BLaER1 (cell line): ENCODE results near the gene KCNK7.
A peak's percentile ranks its signal among the peaks of the same experiment; 100 is the strongest.

Source experiments
- H3K27ac ChIP-seq: shearing (Covaris generic); formaldehyde crosslinking; 2 replicates; pipeline ENCODE4 v1.8.1; 2022
- H3K27me3 ChIP-seq: shearing (Covaris generic); formaldehyde crosslinking; 2 replicates; pipeline ENCODE4 v1.8.1; 2022
- H3K36me3 ChIP-seq: shearing (Covaris generic); formaldehyde crosslinking; 2 replicates; pipeline ENCODE4 v1.8.1; 2022
- H3K4me1 ChIP-seq: shearing (Covaris generic); formaldehyde crosslinking; 2 replicates; pipeline ENCODE4 v1.8.1; 2022
- H3K4me2 ChIP-seq: shearing (Covaris generic); formaldehyde crosslinking; 2 replicates; pipeline ENCODE4 v1.8.1; 2022
- H3K4me3 ChIP-seq: shearing (Covaris generic); formaldehyde crosslinking; 2 replicates; pipeline ENCODE4 v1.8.1; 2022
- H3K9ac ChIP-seq: shearing (Covaris generic); formaldehyde crosslinking; 2 replicates; pipeline ENCODE4 v1.8.1; 2022
- H3K9me3 ChIP-seq: shearing (Covaris generic); formaldehyde crosslinking; 2 replicates; pipeline ENCODE4 v1.8.1; 2022
- H4K20me1 ChIP-seq: shearing (Covaris generic); formaldehyde crosslinking; 2 replicates; pipeline ENCODE4 v1.8.1; 2022
- Cebpa-rat ChIP-seq: shearing (Covaris generic); IDR thresholded peaks from 2 replicates; pipeline ENCODE4 v1.8.1; 2022

Gene KCNK7

GRCh38 chr11:65637794-65638419 lies 42.3 kb upstream of the KCNK7 start, which contains the start of gene SIPA1:
Gene SIPA1, plus strand, starts transcription at chr11:65638101. Its CDS starts 2,821 bp downstream, at chr11:65640922.
- H3K9me3 ChIP-seq = no peaks in the 10 kb centered on the region
- TF ChIP-seq Cebpa-rat = no peak
- H3K4me2 ChIP-seq = peak within 1 kb of the TSS; percentile 89
- no peaks in the 10 kb centered on the region for H3K27me3 ChIP-seq
- peak within 1 kb of the TSS; percentile 78 for H3K4me3 ChIP-seq
- H3K36me3 ChIP-seq = peaks cover 59% of the 10 kb centered on the region
- peaks cover 76% of the 10 kb centered on the region for H3K4me1 ChIP-seq
- peak within 1 kb of the TSS; percentile 98 for H3K27ac ChIP-seq
- no peaks in the 10 kb centered on the region; the same call in 1 of the 2 replicates for H4K20me1 ChIP-seq
- H3K9ac ChIP-seq = peak within 1 kb of the TSS; percentile 94

DNA sequence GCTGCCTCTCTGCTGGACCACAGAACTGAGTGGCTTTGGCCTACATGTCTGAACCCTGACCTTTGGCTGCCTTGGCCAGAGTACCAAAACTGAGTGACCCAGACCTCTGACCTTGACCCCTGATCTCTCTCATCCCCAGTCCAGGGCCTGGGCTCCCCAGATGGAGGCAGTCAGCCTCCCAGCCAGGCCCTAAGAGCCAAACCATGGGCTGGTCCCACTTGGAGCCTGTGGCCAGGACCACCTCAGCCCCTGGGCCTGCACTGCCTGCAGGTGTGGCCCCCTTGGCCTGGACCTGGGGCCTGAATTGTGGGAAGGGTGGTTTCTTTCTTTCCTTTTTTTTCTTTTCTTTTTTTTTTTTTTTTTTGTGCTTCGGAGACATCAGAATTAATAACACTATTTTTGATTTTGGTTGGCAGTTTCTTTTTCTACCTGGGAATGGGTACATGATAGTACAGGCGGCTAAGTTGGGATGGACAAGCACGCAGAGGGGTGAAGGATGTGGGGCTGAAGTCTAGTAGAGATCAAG lies 41.5 kb upstream of the KCNK7 start:
- TF ChIP-seq Cebpa-rat = no peak
- no peaks in the 10 kb centered on the region for H3K27me3 ChIP-seq
- H4K20me1 ChIP-seq = no peaks in the 10 kb centered on the region
- peak overlapping the region; percentile 98 for H3K27ac ChIP-seq
- peaks cover 76% of the 10 kb centered on the region for H3K4me1 ChIP-seq
- no peaks in the 10 kb centered on the region for H3K9me3 ChIP-seq
- peak overlapping the region; percentile 78; the same call in 1 of the 2 replicates for H3K4me3 ChIP-seq
- peak overlapping the region; percentile 94 for H3K9ac ChIP-seq
- H3K36me3 ChIP-seq = peaks cover 58% of the 10 kb centered on the region
- peak overlapping the region; percentile 89 for H3K4me2 ChIP-seq

- peaks cover 76% of the 10 kb centered on the region for H3K4me1 ChIP-seq
- H3K9ac ChIP-seq = 0 out of 2 replicates have a peak overlapping the region, but pooled peaks have one; percentile 23
- peaks cover 58% of the 10 kb centered on the region for H3K36me3 ChIP-seq
- no peaks in the 10 kb centered on the region for H3K27me3 ChIP-seq
- peak overlapping the region; percentile 98 for H3K27ac ChIP-seq
- no peak overlapping the region for H3K4me3 ChIP-seq
- no peaks in the 10 kb centered on the region for H4K20me1 ChIP-seq
- no peaks in the 10 kb centered on the region for H3K9me3 ChIP-seq
- no peak for TF ChIP-seq Cebpa-rat
- no peak overlapping the region for H3K4me2 ChIP-seq
Observed at GRCh38 chr11:65636108-65637031, 40.8 kb upstream of the KCNK7 start.

GRCh38 chr11:65634905-65635731 lies 39.5 kb upstream of the KCNK7 start:
- H3K9ac ChIP-seq = no peak overlapping the region
- H3K4me1 ChIP-seq = peaks cover 64% of the 10 kb centered on the region
- H3K9me3 ChIP-seq = no peaks in the 10 kb centered on the region
- no peak for TF ChIP-seq Cebpa-rat
- H4K20me1 ChIP-seq = no peaks in the 10 kb centered on the region
- no peak overlapping the region for H3K4me3 ChIP-seq
- no peaks in the 10 kb centered on the region for H3K27me3 ChIP-seq
- peak overlapping the region; percentile 60; the same call in 1 of the 2 replicates for H3K27ac ChIP-seq
- H3K36me3 ChIP-seq = peaks cover 69% of the 10 kb centered on the region
- H3K4me2 ChIP-seq = no peak overlapping the region

- peaks cover 76% of the 10 kb centered on the region for H3K36me3 ChIP-seq
- H3K4me2 ChIP-seq = peak overlapping the region; percentile 60
- no peak for TF ChIP-seq Cebpa-rat
Observed at GRCh38 chr11:65634440-65634839, 38.8 kb upstream of the KCNK7 start.

GRCh38 chr11:65634109-65634436 lies 38.5 kb upstream of the KCNK7 start:
- no peak overlapping the region for H3K4me3 ChIP-seq
- no peak for TF ChIP-seq Cebpa-rat
- H3K4me1 ChIP-seq = peaks cover 53% of the 10 kb centered on the region
- H3K4me2 ChIP-seq = peak overlapping the region; percentile 60
- no peaks in the 10 kb centered on the region for H3K9me3 ChIP-seq
- peak overlapping the region; percentile 60 for H3K27ac ChIP-seq
- H3K9ac ChIP-seq = 0 out of 2 replicates have a peak overlapping the region, but pooled peaks have one; percentile 4
- H4K20me1 ChIP-seq = no peaks in the 10 kb centered on the region
- H3K36me3 ChIP-seq = peaks cover 79% of the 10 kb centered on the region
- H3K27me3 ChIP-seq = no peaks in the 10 kb centered on the region

More at GRCh38 chr11:65634440-65634839, 38.8 kb upstream of the KCNK7 start:
- Histone ChIP-seq H3K9ac (0 out of 2 replicates have a peak overlapping the region, but pooled peaks have one; percentile 4), H4K20me1 (no peaks in the 10 kb centered on the region), H3K4me3 (no peak overlapping the region), H3K9me3 (no peaks in the 10 kb centered on the region), H3K4me1 (peaks cover 57% of the 10 kb centered on the region), H3K27ac (peak overlapping the region; percentile 60), H3K27me3 (no peaks in the 10 kb centered on the region)

DNA sequence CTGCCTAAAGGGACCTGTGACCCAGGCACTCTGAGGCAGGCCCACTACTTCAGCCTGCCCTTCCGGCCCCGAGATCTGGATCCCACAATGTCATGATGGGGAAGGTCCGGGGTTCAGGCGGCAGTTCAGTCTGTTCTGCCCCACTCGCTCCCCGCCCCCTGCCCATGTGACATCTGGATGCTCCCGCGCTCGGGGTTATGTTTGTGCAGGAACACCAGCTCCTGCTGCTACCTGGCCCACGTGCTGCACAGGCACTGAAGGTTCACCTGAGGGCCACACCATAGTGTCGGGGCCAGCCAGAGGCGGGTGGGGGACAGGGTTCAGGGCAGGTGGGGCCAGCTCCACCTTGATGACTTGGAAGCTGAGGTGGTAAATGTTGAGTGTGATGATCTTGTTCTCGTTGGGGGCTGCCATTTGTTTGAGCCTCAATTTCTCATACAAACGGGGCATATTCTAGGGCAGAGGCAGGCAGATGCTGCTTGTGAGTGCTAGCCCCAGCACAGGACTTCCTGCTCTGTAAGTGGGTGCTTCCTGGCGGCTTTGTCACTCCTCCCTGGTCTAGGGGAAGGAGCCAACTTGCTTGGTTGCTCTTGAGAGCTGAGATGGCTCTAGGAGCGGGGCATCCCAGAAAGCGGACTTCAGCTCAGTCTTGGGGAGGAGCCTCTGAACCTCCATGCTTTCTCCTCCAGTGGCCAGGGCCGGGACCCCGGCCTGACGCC lies 37.9 kb upstream of the KCNK7 start:
- Histone ChIP-seq H3K27me3 (no peaks in the 10 kb centered on the region), H3K27ac (peak overlapping the region; percentile 60), H3K4me1 (peaks cover 48% of the 10 kb centered on the region), H3K9me3 (no peaks in the 10 kb centered on the region), H3K4me3 (no peak overlapping the region), H3K36me3 (peaks cover 85% of the 10 kb centered on the region), H3K4me2 (peak overlapping the region; percentile 60), H3K9ac (0 out of 2 replicates have a peak overlapping the region, but pooled peaks have one; percentile 4), H4K20me1 (no peaks in the 10 kb centered on the region)
- no peak for TF ChIP-seq Cebpa-rat

- TF ChIP-seq Cebpa-rat = no peak
- Histone ChIP-seq H3K27me3 (no peaks in the 10 kb centered on the region), H3K27ac (no peak overlapping the region), H3K4me2 (no peak overlapping the region), H3K9me3 (no peaks in the 10 kb centered on the region), H4K20me1 (no peaks in the 10 kb centered on the region), H3K4me1 (peaks cover 49% of the 10 kb centered on the region), H3K36me3 (peaks cover 91% of the 10 kb centered on the region), H3K4me3 (no peak overlapping the region), H3K9ac (no peak overlapping the region)
Observed at GRCh38 chr11:65630215-65630614, 34.6 kb upstream of the KCNK7 start.
